ENCODE data around the gene SPTBN1.

The SPTBN1 gene

GRCh38 chr2:54549917-54550518 is 93.9 kb downstream of the SPTBN1 start:
- no peak for TF ChIP-seq CTCF (IDR thresholded peaks at IDR 0.05)
- H3K4me3 Mint-ChIP-seq: no peak overlapping the region
- peaks cover 5% of the 10 kb centered on the region for H3K4me1 Mint-ChIP-seq
- no peaks in the 10 kb centered on the region for H3K9me3 Mint-ChIP-seq
- no peak for DNase-seq
- no peaks in the 10 kb centered on the region for H3K36me3 Mint-ChIP-seq (ENCODE audit: low read depth)
- H3K27ac Mint-ChIP-seq: no peak overlapping the region
- no peaks in the 10 kb centered on the region for H3K27me3 Mint-ChIP-seq (ENCODE audit: low read depth, poor library complexity)

GRCh38 chr2:54550547-54550946 is 94.4 kb downstream of the SPTBN1 start:
- Mint-ChIP-seq H3K27ac (no peak overlapping the region), H3K36me3 (ENCODE audit: low read depth) (no peaks in the 10 kb centered on the region), H3K27me3 (ENCODE audit: low read depth, poor library complexity) (no peaks in the 10 kb centered on the region), H3K9me3 (no peaks in the 10 kb centered on the region), H3K4me3 (no peak overlapping the region), H3K4me1 (peaks cover 10% of the 10 kb centered on the region)
- no peak for TF ChIP-seq CTCF (IDR thresholded peaks at IDR 0.05)
- no peak for DNase-seq

GRCh38 chr2:54551123-54551756 is 95.1 kb downstream of the SPTBN1 start:
- no peaks in the 10 kb centered on the region for H3K9me3 Mint-ChIP-seq
- H3K4me1 Mint-ChIP-seq: peaks cover 17% of the 10 kb centered on the region
- no peak overlapping the region for H3K4me3 Mint-ChIP-seq
- no peak overlapping the region for H3K27ac Mint-ChIP-seq
- no peak for TF ChIP-seq CTCF (IDR thresholded peaks at IDR 0.05)
- no peaks in the 10 kb centered on the region for H3K36me3 Mint-ChIP-seq (ENCODE audit: low read depth)
- no peaks in the 10 kb centered on the region for H3K27me3 Mint-ChIP-seq (ENCODE audit: low read depth, poor library complexity)
- no peak for DNase-seq

DNA sequence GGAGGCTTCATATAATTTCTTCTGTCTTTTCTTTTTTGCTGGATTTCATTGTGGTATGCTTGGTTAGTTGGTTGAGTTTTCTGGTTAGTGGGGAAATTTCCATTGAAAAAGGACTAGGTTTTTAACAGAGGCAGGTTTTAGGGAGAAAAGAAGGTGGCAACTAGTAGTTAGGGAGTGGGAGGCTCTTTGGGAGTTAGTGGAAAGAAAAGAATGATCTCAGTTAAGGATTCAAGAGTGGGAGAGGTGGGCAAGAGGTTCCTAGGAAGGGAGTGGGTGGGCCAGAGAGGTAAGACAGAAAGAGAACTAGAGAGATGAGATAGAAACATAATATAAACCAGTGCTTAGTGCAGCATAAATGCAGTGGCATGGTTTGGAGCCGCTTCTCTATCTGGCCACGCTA is 96.9 kb downstream of the SPTBN1 start:
- Mint-ChIP-seq H3K4me1 (peaks cover 28% of the 10 kb centered on the region), H3K36me3 (ENCODE audit: low read depth) (no peaks in the 10 kb centered on the region), H3K9me3 (no peaks in the 10 kb centered on the region), H3K27ac (no peak overlapping the region), H3K27me3 (ENCODE audit: low read depth, poor library complexity) (no peaks in the 10 kb centered on the region), H3K4me3 (no peak overlapping the region)
- no peak for DNase-seq
- TF ChIP-seq CTCF (IDR thresholded peaks at IDR 0.05): no peak

DNA sequence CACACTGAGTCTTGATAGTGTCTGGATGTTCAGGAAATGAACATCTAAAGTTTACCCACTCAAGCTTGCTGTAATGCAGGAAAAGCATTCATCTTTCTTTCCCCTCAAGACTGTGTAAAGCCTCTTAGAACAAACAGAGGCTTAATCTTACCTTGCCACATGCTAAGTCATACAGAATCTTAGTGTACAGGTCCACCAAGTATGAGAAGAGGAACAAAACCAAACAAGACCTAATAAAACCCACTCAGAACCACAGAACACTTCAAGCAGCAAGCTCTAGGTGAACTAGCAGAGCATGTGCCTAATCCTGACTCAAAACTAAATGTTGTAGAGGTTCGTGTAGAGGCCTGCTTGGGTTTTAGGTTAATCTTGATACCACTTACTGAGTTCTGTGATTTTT is 97.6 kb downstream of the SPTBN1 start:
- no peaks in the 10 kb centered on the region for H3K9me3 Mint-ChIP-seq
- no peak for TF ChIP-seq CTCF (IDR thresholded peaks at IDR 0.05)
- no peak overlapping the region for H3K4me3 Mint-ChIP-seq
- no peaks in the 10 kb centered on the region for H3K27me3 Mint-ChIP-seq (ENCODE audit: low read depth, poor library complexity)
- no peak for DNase-seq
- H3K36me3 Mint-ChIP-seq (ENCODE audit: low read depth): no peaks in the 10 kb centered on the region
- H3K27ac Mint-ChIP-seq: no peak overlapping the region
- H3K4me1 Mint-ChIP-seq: peaks cover 28% of the 10 kb centered on the region

DNA sequence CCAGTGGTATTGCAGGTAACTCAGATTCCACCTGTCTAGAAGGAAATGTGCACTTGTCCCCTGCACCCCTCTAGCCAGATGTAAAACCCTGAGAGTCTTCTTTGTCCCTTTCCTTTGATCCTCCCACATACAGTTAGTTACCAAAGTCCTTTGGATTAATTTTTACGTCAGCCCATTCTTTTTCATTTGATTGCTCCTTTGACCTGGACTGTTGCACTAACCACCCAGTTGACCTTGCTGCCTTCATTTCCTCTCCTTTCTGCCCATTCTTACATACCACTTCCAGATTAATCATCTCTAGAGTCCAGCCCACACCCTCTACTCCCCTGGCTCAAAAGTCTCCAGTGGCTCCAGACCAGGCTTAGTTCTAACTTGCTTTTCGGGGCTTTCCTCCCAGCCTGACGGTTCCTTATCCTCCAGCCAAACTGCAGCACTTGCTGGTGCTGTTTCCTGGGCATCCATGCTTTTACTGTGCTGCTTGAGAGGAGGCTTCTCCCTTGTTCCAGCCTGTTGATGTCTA is 99.3 kb downstream of the SPTBN1 start:
- no peak overlapping the region for H3K27ac Mint-ChIP-seq
- H3K27me3 Mint-ChIP-seq (ENCODE audit: low read depth, poor library complexity): no peaks in the 10 kb centered on the region
- peaks cover 37% of the 10 kb centered on the region for H3K4me1 Mint-ChIP-seq
- H3K36me3 Mint-ChIP-seq (ENCODE audit: low read depth): no peaks in the 10 kb centered on the region
- no peak for TF ChIP-seq CTCF (IDR thresholded peaks at IDR 0.05)
- no peaks in the 10 kb centered on the region for H3K9me3 Mint-ChIP-seq
- no peak overlapping the region for H3K4me3 Mint-ChIP-seq
- DNase-seq: no peak

Measured in nephron progenitor cell (in vitro differentiated cells).